ENCODE results near the gene SLC26A11.

The SLC26A11 gene

GRCh38 chr17:80220054-80220735 lies at the start of gene SLC26A11, which contains the start of gene SGSH:
Gene SLC26A11, plus strand, starts transcription at chr17:80220427. Its CDS starts 1,134 bp downstream, at chr17:80221561.
Gene SGSH, minus strand, starts transcription at chr17:80220333. Its CDS starts 20 bp downstream, at chr17:80220313.
- peak; percentile 65 for DNase-seq

DNA sequence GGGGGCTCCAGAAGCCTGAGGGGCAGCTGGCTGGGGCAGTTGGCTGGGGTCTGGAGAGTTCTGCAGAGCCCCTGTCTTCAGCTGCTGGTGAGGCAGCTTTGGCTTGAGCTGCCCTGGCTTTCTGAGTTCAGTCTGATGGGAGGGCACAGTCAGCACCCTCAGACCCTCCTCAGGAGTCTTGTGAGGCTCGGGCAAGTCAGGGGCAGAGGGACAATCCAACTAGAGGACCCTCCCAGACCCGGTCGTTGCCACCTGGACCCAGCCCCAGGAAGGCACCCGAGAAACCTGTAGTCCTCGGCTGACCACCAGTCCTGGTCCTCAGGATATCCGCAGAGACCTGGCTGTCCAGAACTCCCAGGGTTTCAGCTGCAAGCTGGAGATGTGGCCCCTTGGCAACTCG lies 48.5 kb upstream of the SLC26A11 start:
- no peak for DNase-seq

DNA sequence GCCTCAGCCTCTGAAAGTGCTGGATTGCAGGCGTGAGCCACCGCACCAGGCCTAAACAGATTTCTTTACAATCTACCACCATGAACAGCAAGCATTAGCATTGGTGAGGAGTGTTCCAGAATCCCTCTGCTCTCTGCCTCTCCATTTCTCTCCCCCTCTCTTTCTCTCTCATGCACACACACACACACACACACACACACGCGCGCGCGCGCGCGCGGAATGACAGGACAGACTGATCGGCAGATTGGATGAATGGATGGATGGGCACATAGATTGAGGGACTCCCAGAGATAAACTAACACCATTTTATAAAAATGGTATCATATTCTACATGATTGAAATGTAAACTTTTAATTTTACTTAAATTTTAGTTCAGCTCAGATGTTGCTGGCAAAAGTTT lies 47.1 kb upstream of the SLC26A11 start:
- DNase-seq, result no peak

- no peak for DNase-seq
Observed at GRCh38 chr17:80173916-80174315, 46.3 kb upstream of the SLC26A11 start.

- no peak for DNase-seq
Observed at GRCh38 chr17:80176757-80177156, 43.5 kb upstream of the SLC26A11 start.

GRCh38 chr17:80177986-80178595 lies 42.1 kb upstream of the SLC26A11 start:
- no peak for DNase-seq

- no peak for DNase-seq
Observed at GRCh38 chr17:80180192-80180591, 40.0 kb upstream of the SLC26A11 start.

GRCh38 chr17:80181431-80181830 lies 38.8 kb upstream of the SLC26A11 start:
- no peak for DNase-seq

DNA sequence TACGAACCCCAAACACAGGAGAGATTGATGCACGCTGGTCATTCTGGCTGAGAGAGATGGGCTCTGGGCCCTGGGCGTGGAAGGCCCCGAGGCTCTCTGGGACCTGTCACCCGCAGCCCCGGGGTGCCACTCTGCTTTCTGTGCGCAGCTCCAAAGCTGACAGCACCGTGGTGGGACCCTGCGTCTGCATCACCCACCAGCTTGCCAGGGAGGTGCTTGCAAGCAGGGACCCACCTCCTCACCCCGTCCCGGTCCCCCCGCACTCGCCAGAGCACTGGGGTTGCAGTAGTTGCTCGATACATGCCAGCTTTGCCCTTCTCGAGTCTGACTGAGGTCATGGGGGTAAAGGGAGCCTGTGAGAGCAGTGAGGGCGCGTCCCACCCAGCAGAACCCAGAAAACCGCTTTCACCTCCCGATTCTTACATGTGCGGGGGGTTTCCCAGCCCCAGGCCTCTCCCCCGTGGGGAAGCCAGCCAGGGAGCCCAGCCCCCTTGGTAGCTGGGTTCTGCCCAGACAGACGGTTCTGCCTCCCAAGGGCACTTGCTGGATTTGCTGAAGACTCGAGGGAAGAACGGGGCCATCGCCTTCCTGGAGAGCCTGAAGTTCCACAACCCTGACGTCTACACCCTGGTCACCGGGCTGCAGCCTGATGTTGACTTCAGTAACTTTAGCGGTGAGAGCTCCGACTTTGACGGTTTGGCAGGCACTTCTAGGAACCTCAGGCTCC lies 37.9 kb upstream of the SLC26A11 start:
- DNase-seq, result no peak

DNA sequence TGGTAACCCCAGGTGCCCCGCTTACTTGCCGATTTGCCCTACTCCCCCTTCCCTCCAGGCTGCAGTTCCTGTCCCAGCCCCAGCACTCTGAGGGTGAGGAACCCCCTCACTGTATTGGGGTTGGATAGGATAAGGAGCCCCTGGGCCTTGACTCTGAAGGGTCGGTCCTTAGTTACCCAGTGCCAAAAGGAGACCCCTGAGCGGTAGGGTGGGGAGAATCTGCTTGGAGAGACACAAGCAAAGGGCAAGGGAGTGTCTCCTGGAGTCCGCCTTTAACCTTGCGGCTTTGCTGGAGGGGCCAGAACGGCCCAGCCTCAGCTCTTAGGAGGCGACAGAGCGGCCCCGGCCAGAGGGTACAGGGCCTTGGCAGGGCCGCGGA lies 37.4 kb upstream of the SLC26A11 start:
- no peak for DNase-seq

- DNase-seq, result no peak
Observed at GRCh38 chr17:80183581-80184422, 36.4 kb upstream of the SLC26A11 start.

DNA sequence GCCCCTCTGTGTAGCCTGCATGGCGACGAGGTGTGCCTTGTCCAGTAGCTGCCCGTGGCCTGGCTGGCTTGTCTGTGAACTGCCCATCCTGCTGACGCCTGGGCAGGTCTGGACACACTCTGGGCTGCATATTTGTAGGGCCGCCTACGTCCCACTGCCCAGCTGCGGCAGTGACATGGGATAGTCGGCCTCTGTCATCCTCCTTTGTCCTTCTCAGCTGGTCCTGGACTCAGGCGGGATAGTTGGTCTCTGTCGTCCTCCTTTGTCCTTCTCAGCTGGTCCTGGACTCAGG lies 35.9 kb upstream of the SLC26A11 start:
- DNase-seq, result no peak

DNA sequence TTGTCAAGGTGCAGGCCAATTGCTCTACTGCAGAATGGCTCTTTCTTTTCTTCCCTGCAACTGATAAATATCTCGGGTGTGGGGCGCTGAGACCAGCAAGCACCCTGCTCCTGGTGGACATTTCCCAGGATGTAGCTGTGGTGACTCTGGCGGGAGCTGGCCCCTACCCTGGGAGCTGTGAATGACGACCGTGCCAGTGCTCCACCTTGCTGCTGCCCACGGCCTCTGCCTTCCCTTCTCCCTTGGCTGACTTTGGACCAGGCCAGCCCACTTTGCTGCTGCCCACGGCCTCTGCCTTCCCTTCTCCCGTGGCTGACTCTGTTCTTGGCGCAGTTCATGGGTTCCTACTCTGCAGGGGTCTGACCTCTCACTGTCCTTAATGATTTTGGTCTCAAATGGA lies 34.3 kb upstream of the SLC26A11 start:
- no peak for DNase-seq

GRCh38 chr17:80187090-80187489 lies 33.1 kb upstream of the SLC26A11 start:
- DNase-seq, result no peak

- DNase-seq, result no peak
Observed at GRCh38 chr17:80187515-80187941, 32.7 kb upstream of the SLC26A11 start.

- DNase-seq, result no peak
Observed at GRCh38 chr17:80189611-80190010, 30.6 kb upstream of the SLC26A11 start.

GRCh38 chr17:80190716-80191115 lies 29.5 kb upstream of the SLC26A11 start:
- DNase-seq, result no peak

DNA sequence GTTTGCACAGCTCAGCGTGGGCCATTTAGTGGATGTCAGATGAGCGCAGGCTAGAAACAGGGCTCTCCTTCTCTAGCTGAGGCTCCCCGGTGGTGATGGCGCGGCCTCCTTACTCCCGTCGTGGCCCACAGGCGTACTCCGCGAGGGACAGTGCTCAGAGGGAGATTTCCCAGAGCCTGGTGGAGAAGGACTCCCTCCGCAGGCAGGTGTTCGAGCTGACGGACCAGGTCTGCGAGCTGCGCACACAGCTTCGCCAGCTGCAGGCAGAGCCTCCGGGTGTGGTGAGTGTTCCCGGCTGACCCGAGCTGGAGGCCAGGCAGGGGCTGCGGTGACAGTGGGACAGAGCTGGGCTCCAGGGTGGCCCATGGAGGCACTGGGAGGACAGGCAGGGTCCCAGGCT lies 29.0 kb upstream of the SLC26A11 start:
- no peak for DNase-seq

- no peak for DNase-seq
Observed at GRCh38 chr17:80191865-80192661, 28.2 kb upstream of the SLC26A11 start.

DNA sequence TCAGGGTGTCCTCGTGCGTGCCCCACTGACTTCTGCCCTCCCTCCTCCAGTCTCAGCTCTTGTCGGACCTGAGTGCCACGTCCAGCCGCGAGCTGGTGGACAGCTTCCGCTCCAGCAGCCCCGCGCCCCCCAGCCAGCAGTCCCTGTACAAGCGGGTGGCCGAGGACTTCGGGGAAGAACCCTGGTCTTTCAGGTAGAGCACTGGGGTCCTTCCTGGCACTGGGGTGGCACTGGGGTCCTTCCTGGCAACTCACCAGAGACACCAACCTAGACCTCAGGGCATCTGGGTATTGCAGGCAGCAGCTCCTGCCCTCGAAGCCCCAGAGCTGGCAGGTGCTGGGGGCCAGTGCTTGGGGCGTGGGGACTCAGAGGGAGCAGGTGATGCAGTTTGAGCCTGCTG lies 25.1 kb upstream of the SLC26A11 start:
- DNase-seq, result no peak

DNA sequence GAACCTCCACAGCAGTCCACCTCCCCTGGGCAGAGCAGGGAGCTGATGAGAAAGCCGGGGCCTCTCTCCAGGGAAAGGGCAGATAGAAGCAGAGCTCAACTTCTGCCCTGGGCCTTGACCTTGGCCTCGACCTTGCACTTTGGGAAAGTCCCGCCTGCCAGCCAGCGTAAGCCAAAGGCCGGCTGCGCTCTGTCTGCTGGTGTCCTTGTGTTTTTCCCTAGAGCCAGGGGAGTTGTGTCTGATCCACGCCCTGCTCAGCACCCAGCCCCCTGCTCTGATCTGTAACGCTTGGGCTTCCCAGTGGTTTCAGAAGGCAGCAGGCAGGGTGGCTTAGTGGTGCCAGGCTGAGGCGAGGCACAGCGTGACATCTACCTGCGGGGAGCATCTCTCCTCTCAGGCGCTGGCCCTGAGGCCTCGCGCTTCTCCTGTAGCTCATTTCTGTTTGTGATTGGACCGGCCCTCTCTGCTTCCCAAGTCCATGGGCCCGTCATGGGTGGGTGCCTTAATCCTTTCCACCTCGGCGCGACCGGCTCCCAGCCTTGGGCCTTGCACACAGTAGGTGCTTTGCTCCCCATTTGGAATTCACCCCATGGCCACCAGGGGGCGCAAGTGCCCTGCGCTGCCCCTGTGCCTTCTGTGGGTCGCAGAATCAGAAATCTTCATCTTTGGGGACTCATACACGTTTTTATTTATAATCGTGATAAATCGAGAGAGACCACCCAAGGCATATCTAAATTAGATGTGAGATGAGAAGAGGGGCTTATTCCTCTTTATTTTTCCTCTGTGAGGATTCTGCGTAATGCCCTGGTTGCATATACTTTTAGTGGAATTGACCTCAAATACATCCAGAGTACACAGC lies 24.3 kb upstream of the SLC26A11 start:
- DNase-seq, result no peak

- no peak for DNase-seq
Observed at GRCh38 chr17:80196652-80197051, 23.6 kb upstream of the SLC26A11 start.

Data from NCI-H774 (cell line).